HG03097 (cell line): Measurements from ENCODE around the gene OR56B4.
"Not testable (repeated sequence)": the region's sequence is repeated elsewhere in the genome, so short reads cannot be mapped to it uniquely, and the experiment has no call there.

ENCODE experiments used
- ATAC-seq: cut with Tn5 transposase; IDR thresholded peaks from one replicate; pipeline ENCODE4 v1.9.1; 2021; ENCODE audit not compliant: unreplicated experiment, low FRiP score

OR56B4 gene

GRCh38 chr11:6142936-6143335, 35.5 kb downstream of the OR56B4 start:
- ATAC-seq: no peak

GRCh38 chr11:6143737-6144136, 36.3 kb downstream of the OR56B4 start:
- not testable (repeated sequence) for ATAC-seq

- no peak for ATAC-seq
These were observed 43.6 kb downstream of the OR56B4 start for GRCh38 chr11:6151117-6151516.

GRCh38 chr11:6152126-6152525, 44.6 kb downstream of the OR56B4 start:
- ATAC-seq: no peak

GRCh38 chr11:6156628-6157359, 49.3 kb downstream of the OR56B4 start:
- ATAC-seq: no peak
